ENCODE results near the gene CST2.

Gene CST2

GRCh38 chr20:23776067-23776771, 50.3 kb downstream of the CST2 start:
- TF ChIP-seq CTCF (IDR thresholded peaks at IDR 0.05; ENCODE audit: low read length, missing control alignments), result no peak
- no peak for DNase-seq (ENCODE audit: low read depth)
- H3K4me3 ChIP-seq (replicated peaks; ENCODE audit: low read depth, low read length), result no peak overlapping the region

- DNase-seq (ENCODE audit: low read depth), result no peak
- no peak overlapping the region for H3K4me3 ChIP-seq (replicated peaks; ENCODE audit: low read depth, low read length)
- TF ChIP-seq CTCF (IDR thresholded peaks at IDR 0.05; ENCODE audit: low read length, missing control alignments), result no peak
Observed at GRCh38 chr20:23774081-23774480, 52.4 kb downstream of the CST2 start.
